Mucosa of rectum (tissue), 2 donors: ENCODE measurements around the gene EBLN2.
"Not testable (repeated sequence)": the region's sequence is repeated elsewhere in the genome, so short reads cannot be mapped to it uniquely, and the experiment has no call there.

Source experiments
- H3K27ac ChIP-seq, 2 donors: one replicate each; pipeline ENCODE4 v1.7.0; 2013; ENCODE audit warnings: inconsistent platforms in 2 of 2, low read depth in 2 of 2, low read length in 2 of 2
- H3K27me3 ChIP-seq, 2 donors: one replicate each; pipeline ENCODE4 v1.7.0; 2013; ENCODE audit warnings: low read length in 2 of 2; ENCODE audit not compliant: control insufficient read depth in 2 of 2, insufficient read depth in 2 of 2
- H3K36me3 ChIP-seq, 2 donors: one replicate each; pipeline ENCODE4 v1.7.0; 2013; ENCODE audit warnings: low read length in 2 of 2; ENCODE audit not compliant: control insufficient read depth in 2 of 2, insufficient read depth in 2 of 2
- H3K4me1 ChIP-seq, 2 donors: one replicate each; pipeline ENCODE4 v1.7.0; 2013; ENCODE audit warnings: low read length in 2 of 2, mild to moderate bottlenecking in 1 of 2; ENCODE audit not compliant: control insufficient read depth in 2 of 2, insufficient read depth in 2 of 2
- H3K4me3 ChIP-seq, 2 donors: one replicate each; pipeline ENCODE4 v1.7.0; 2013; ENCODE audit warnings: low read length in 2 of 2
- H3K9ac ChIP-seq, 2 donors: one replicate each; pipeline ENCODE4 v1.7.0; 2013; ENCODE audit warnings: low read length in 2 of 2, low read depth in 1 of 2, mild to moderate bottlenecking in 1 of 2
- H3K9me3 ChIP-seq, 2 donors: one replicate each; pipeline ENCODE4 v1.7.0; 2013; ENCODE audit warnings: low read length in 2 of 2; ENCODE audit not compliant: control insufficient read depth in 2 of 2
- donor health status: healthy.
- donor health status: Normal muscosa, but diverticular disease.

The EBLN2 gene

DNA sequence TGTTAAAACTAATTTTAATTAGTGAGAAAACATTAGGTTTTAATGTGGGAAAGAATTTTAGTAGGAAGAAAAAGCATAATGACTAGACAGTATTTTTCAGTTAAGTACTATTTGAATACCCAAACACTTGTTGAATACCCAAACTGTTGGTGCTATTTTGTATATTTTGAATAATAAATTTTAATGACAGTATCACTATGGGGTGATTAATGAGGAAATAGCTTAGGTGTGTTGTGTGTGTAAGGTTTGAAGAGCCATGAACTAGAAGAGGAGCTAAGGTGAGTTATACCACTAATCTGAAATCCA lies 4.7 kb upstream of the EBLN2 start:
- H3K4me3 ChIP-seq: no peak overlapping the region
- H3K27me3 ChIP-seq: no peaks in the 10 kb centered on the region
- no peak overlapping the region for H3K27ac ChIP-seq
- H3K4me1 ChIP-seq: peaks cover 11 to 14% of the 10 kb centered on the region in 2 donors
- no peaks in the 10 kb centered on the region for H3K9me3 ChIP-seq
- H3K9ac ChIP-seq: no peak overlapping the region
- peaks cover 5 to 11% of the 10 kb centered on the region in 2 donors for H3K36me3 ChIP-seq

DNA sequence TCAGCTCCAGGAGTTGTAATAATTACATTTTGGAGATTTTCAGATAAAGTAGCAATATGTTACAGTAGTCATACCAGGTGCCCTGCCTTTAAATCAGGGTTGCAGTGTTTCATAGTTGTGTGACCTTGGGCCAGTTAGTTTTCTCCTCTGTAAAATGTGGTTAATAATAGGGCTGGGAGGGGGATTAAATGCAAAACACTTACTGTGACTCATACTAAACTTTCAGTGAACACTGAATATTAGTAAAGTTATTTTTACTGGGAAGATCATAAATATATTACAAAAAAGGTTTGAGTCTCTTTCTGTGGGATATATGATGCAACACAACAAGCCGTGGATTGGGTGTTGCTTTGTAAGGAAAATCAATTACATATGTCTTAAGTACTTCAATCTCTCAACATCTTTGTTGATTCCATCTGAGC lies 1.1 kb upstream of the EBLN2 start:
- H3K9me3 ChIP-seq: no peaks in the 10 kb centered on the region
- H3K27me3 ChIP-seq: no peaks in the 10 kb centered on the region
- H3K4me3 ChIP-seq: no peak overlapping the region
- H3K9ac ChIP-seq: no peak overlapping the region
- H3K36me3 ChIP-seq: peaks cover 26 to 33% of the 10 kb centered on the region in 2 donors
- no peak overlapping the region for H3K27ac ChIP-seq
- H3K4me1 ChIP-seq: peaks cover 8 to 12% of the 10 kb centered on the region in 2 donors

DNA sequence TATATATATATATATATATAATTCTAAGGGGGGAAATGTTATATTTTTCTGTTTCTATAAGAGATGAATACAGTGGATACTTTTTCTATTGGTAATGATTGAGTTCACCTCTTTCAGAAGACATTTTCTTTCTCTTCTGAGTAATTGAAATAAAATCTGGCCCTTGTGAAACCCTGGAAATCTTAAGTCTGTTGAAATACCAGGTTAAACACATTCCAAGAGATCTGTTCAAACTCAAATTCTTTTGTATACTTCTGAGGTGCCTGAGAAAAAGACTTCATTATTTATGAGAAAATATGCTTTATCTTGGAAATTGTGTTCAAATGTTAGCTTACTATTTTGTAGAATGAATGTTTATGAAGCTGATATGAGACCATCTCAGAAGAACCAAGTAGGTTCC lies 4.8 kb downstream of the EBLN2 start:
- peaks cover 26 to 28% of the 10 kb centered on the region in 2 donors for H3K36me3 ChIP-seq
- not testable (repeated sequence) for H3K9ac ChIP-seq, H3K27me3 ChIP-seq, H3K27ac ChIP-seq, H3K4me3 ChIP-seq, H3K9me3 ChIP-seq, H3K4me1 ChIP-seq

DNA sequence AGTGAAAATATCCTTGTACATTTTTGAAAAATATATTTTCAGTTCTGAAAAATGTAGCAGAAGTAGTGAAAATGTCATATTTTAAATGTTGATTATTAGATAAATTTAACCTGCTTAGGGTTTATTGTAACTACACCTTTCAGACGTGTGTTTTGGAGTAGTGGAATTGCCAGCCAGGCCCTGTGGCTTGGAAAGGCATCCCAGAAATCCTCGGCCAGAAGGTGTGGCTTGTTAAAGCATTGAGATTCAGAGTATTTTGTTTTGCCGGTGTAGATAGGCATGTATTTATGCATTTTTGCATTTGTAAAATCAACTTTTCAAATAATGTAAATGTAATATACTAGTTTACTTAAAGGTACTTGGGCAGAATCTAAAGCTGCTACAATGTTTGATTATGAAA lies 7.0 kb downstream of the EBLN2 start:
- no peak overlapping the region for H3K27ac ChIP-seq
- H3K9ac ChIP-seq: no peak overlapping the region
- no peak overlapping the region for H3K4me3 ChIP-seq
- H3K9me3 ChIP-seq: no peaks in the 10 kb centered on the region
- no peaks in the 10 kb centered on the region for H3K27me3 ChIP-seq
- H3K36me3 ChIP-seq: peaks cover 8 to 13% of the 10 kb centered on the region in 2 donors
- peaks cover 0 to 8% of the 10 kb centered on the region in 2 donors for H3K4me1 ChIP-seq

DNA sequence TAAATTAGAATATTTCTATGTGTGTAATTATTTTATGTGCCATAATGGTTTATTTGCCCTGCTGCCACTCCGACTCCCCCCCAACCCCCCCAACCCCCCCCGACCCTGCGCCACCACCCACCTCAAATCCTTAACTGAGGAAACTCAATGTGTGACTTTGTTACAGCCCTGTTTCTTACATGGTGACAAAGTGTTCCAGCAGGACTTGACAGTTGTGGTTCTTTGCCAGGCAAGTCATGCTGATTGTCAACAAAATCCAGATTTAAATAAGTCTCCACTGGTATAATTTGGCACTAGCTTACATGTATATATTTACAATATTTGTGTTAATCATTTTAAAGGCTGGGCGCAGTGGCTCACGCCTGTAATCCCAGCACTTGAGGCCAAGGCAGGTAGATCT lies 7.7 kb downstream of the EBLN2 start:
- H3K4me3 ChIP-seq: no peak overlapping the region
- H3K27ac ChIP-seq: no peak overlapping the region
- no peak overlapping the region for H3K9ac ChIP-seq
- H3K27me3 ChIP-seq: no peaks in the 10 kb centered on the region
- H3K9me3 ChIP-seq: no peaks in the 10 kb centered on the region
- H3K36me3 ChIP-seq: peaks cover 5 to 13% of the 10 kb centered on the region in 2 donors
- peaks cover 0 to 5% of the 10 kb centered on the region in 2 donors for H3K4me1 ChIP-seq

DNA sequence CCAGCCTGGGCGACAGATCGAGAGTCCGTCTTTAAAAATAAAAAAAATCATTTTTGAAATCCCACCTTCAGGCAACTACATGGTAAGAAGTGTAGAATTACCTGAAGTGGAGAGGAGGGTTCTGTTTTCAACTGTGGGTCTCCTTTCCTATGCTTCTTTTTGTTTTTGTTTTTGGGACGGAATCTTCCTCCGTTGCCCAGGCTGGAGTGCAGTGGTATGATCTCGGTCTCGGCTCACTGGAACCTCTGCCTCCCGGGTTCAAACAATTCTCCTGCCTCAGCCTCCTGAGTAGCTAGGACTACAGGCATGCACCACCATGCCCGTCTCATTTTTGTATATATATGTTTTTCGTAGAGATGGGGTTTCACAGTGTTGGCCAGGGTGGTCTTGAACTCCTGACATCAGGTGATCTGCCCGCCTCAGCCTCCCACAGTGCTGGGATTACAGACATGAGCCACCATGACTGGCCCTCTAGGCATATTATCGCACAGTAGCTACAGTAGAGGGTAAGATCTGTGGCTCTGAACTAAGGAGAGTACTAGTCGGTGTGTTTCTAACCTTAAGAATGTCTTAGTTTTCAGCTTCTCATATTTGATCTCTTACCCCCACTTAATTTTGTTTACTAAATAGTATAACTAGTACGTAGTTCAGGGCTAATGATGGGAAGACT lies 8.5 kb downstream of the EBLN2 start:
- Histone ChIP-seq H3K27me3 (no peaks in the 10 kb centered on the region), H3K4me3 (no peak overlapping the region), H3K27ac (no peak overlapping the region), H3K4me1 (no peaks in the 10 kb centered on the region), H3K9ac (no peak overlapping the region), H3K9me3 (no peaks in the 10 kb centered on the region), H3K36me3 (peaks cover 2 to 8% of the 10 kb centered on the region in 2 donors)

DNA sequence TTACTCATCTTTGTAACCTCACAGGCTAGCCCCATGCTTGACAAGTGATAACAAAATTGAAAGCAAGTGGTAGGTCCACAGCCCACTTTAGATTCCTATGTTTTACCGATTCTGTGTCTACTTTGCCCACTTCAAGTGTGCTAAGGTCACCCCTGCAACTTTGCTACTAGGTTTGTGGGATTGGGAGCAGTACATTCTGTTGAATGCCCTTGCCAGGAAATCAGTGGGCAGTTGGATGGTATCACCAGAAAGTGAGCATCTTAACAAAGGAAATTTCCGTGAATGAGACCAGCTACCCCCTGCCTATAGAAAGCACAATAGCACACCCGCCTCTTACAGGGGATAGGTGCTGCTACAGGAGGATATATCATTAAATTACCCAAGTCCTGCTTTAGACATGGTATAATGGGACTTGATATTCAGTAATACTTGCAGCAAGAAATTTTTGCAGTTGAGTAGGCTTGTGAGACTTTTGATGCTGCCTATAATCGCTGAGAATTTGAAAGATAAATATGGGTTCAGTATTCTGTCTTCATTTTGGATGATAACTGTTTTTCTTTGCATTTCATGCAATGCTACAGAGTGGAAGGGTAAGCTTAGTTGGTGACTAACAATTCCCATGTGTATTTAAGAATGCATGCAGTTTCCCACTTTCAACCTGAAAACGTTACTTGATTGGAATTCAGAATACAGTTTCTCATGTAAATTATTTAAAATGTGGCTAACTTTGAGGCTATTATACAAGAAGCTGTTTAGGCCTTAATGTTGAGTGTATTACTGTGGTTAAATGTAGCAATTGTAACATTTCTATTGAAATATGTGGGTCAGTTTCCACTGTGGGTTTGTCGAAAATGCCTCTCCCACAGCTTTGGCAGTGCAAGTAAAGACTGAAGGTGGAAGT lies 9.5 kb downstream of the EBLN2 start:
- Histone ChIP-seq H3K27me3 (no peaks in the 10 kb centered on the region), H3K9me3 (no peaks in the 10 kb centered on the region), H3K4me3 (no peak overlapping the region), H3K4me1 (no peaks in the 10 kb centered on the region), H3K27ac (no peak overlapping the region), H3K9ac (no peak overlapping the region), H3K36me3 (peaks cover 0 to 5% of the 10 kb centered on the region in 2 donors)

DNA sequence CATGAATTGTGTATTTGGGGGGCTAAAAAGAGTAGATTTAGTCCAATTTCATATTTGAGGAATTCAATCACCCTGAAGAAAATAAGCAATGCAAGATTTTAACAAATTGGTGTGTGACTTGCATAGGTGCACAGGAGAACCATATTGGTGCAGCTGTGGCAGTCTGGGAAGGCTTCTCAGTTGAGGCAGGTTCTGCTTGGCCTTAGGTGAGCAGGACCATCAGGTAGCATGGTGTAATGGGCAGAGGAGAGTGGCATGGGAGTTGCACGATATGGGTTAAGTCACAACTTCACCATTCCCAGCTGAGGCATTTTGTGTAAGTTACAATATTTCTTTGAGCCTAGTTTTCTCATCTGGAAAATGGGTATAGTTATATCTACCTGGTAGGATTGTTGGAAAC lies 10.5 kb downstream of the EBLN2 start:
- Histone ChIP-seq H3K4me1 (no peaks in the 10 kb centered on the region), H3K9me3 (no peaks in the 10 kb centered on the region)

DNA sequence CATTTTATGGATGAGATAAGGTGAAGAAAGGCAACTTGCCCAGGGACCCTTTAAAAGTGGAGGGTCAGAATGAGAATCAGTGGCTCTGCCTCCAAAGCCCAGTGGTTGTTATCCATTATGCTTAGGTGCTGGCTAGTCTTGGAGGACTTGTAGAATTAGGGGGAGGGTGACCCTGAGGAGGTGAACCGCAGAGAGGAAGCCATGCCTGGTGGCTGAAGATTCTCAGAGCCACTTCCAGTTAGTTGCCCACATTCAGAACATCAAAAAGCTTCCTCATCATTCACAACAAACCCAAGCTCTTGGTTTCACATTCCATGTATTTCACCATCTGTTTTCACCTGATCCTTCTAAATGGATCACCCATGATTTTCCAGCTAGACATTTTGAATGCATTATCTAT lies 11.2 kb downstream of the EBLN2 start:
- H3K9me3 ChIP-seq: no peaks in the 10 kb centered on the region
- H3K4me3 ChIP-seq: no peak overlapping the region
- no peaks in the 10 kb centered on the region for H3K4me1 ChIP-seq
- H3K27ac ChIP-seq: no peak overlapping the region
- H3K27me3 ChIP-seq: no peaks in the 10 kb centered on the region
- H3K36me3 ChIP-seq: peaks cover 0 to 2% of the 10 kb centered on the region in 2 donors
- no peak overlapping the region for H3K9ac ChIP-seq

More for the DNA sequence above, 10.5 kb downstream of the EBLN2 start:
- Histone ChIP-seq H3K27ac (no peak overlapping the region), H3K9ac (no peak overlapping the region), H3K4me3 (no peak overlapping the region), H3K36me3 (peaks cover 0 to 2% of the 10 kb centered on the region in 2 donors), H3K27me3 (no peaks in the 10 kb centered on the region)

DNA sequence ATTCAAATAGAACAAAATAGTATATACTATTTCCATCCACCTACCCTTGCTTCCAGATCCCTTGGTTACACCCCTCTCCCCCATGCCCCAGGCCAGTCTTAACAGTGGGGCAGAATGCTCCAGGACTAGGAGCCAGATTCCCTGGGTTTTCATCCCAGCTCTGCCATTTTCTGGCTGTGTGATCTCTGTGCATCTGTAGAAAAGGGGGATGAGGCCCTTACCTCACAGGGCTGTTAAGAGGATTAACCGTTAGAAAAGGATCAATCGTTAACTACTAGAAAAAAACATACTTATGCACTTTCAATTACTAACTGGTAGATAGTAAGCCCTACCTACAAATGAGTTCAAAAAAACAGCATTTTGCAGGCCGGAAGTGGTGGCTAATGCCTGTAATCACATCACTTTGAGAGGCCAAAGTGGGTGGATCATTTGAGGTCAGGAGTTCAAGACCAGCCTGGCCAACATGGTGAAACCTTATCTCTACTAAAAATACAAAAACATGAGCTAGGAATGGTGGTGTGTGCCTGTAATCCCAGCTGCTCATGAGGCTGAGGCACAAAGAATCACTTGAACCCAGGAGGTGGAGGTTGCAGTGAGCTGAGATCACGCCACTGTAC lies 11.7 kb downstream of the EBLN2 start:
- H3K4me3 ChIP-seq: no peak overlapping the region
- H3K4me1 ChIP-seq: no peaks in the 10 kb centered on the region
- H3K27ac ChIP-seq: no peak overlapping the region
- H3K27me3 ChIP-seq: no peaks in the 10 kb centered on the region
- H3K9me3 ChIP-seq: no peaks in the 10 kb centered on the region
- H3K36me3 ChIP-seq: peaks cover 0 to 2% of the 10 kb centered on the region in 2 donors
- H3K9ac ChIP-seq: no peak overlapping the region
